HPDE6-E6E7 (cell line): ENCODE results near the gene ITPRID1.
"Not testable (repeated sequence)": the region's sequence is repeated elsewhere in the genome, so short reads cannot be mapped to it uniquely, and the experiment has no call there.

Source experiments
- DNase-seq: peaks from one replicate; pipeline ENCODE4 v3.0.0; 2011; ENCODE audit warnings: missing footprints; ENCODE audit errors: extremely low spot score

The ITPRID1 gene

DNA sequence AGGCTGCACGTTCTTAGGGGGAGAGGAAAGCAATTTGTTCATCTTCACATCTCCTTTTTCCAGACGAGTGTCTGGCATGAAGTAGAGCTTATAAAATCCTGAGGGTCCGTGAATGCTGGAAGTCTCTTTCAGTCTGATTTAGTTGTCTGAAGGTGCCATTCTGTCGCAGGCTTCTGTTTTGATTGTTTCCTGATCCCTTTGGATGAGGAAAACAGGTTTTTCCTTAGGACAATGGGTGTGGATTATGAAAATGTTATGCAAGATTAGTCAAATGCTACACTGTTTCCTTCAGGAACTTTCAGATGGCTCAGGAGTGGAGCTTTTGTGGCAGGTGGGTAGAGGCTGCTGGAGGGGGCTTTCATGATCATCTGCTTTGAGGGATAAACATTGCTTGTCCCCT is at the start of gene ITPRID1:
TSS of gene ITPRID1 (plus strand) at position 301 of the 400 bp plus-strand sequence. CDS start 38,935 bp downstream, outside the sequence.
- no peak for DNase-seq

DNA sequence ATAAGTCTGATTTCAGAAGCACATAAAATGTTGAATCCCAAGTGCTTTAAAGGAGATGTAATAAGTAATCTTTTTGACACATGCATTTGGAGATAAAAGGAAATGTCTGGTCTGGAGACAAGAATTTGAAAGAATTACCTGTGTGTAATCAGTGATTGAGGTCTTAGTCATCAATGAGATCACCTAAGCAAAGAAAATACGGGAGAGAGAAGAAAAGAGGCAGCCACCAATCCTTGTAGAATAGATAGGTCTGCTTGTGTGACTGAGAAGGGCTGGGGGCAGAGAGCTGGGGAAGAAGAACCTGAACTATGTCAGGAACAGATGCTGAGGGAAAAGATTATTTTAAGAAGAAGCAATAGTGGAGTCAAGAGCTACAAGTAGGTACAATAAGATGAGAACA is 49.3 kb upstream of the ITPRID1 start:
- peak; percentile 51 for DNase-seq

DNA sequence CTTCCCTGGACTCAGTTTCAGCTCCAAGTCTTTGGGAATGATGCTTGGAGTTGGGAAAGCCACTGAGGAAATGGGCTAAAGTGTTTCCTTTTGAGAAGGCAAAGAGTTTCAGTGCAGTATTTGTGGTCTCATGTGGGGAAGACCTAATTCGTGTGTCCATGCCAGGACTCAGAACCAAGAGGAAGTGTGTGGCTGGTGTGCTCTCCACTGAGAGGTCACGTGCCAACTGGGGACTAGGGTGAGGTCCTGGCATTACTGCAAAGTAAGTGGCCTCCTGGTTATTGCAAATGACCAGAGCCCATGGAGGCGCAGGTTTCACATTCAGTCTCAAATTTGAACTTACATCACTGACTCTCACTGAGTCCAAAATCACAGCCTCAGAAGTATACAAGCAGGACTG is 48.6 kb upstream of the ITPRID1 start:
- no peak for DNase-seq

DNA sequence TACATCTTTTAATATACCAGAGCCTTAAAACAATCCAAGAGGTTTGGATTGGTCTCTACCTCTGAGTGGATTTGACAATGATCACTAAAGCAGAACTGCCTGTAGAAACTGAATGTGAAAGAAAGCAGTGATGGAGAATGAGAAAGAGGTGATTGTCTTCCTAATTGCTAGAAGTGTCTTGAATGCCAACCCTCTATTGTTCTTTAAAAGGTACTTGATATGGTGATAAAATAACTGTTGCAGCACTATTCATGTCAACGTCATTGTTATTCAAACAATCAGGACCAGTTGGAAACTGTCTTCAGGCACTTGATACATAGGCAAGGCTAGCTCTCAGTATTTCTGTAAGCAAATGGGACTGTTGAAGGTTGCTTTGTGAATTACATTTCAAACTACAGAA is 47.9 kb upstream of the ITPRID1 start:
- no peak for DNase-seq

DNA sequence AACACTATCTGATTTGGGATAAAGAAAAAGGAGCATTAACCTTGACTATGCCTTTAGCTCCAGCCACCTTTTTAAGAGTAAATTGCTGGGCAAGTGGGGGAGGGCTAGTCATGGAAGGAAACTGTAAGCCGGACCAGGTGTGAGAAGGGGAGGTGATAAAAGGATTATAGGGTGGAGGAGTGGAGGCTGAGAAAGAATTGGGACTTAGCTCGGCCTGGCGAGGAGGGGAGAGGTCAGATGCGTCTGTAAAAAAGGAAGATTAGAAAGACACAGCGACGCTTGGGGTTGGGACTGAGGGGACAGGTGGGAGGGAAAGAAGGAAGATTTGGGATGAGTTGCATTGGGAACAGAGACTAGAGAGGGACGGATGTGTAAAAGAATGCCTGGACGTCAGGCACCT is 43.0 kb upstream of the ITPRID1 start:
- DNase-seq, result not testable (repeated sequence)

DNA sequence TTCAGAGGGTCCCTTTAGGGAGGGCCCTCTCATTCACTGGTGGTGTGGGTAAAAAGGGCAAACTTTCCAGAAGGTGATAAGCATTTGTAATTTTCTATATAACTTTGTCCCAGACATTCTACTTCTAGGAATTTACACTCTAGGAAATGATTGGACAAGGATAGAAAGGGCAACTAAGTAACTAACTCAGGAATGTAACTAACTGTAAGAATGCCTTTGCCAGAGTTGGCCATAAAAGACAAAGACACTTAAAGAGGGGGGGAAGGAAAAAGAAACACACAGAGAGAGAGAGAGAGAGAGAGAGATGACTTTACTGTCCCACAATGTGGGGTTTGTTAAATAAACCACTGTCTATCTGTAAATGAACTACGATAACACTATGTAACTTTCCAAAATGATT is 38.5 kb upstream of the ITPRID1 start:
- no peak for DNase-seq

DNA sequence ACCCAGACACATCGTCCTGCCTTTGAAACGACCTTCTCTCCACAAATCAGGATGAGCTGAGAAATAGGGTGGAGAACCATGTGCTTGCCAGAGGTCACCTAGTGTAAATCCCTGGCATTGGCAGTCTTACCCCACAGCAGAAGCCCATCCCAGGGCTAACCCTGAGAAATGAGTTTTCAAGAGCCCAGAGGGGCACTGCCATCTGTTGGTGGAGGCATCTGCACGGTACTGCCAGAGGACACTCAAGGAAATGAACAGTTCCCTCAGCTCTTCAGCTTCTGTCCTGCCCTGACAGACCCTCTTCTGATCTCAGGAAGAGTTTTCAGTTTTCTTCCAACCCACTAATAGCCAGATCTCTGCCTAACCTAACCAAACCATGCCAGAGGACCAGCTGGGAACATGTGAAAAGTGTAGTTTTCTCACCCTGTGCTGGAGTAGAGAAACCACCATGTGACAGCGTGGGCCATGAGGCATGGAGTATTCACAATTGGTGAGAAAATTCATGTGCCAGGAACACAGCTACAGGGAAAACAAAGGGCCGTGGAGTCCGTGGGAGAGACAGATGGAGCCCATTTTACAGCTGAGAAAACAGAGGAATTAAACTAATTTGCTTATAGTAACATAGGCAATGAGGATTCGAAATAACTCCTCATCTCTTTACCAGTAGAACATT is 37.7 kb upstream of the ITPRID1 start:
- DNase-seq, result no peak

DNA sequence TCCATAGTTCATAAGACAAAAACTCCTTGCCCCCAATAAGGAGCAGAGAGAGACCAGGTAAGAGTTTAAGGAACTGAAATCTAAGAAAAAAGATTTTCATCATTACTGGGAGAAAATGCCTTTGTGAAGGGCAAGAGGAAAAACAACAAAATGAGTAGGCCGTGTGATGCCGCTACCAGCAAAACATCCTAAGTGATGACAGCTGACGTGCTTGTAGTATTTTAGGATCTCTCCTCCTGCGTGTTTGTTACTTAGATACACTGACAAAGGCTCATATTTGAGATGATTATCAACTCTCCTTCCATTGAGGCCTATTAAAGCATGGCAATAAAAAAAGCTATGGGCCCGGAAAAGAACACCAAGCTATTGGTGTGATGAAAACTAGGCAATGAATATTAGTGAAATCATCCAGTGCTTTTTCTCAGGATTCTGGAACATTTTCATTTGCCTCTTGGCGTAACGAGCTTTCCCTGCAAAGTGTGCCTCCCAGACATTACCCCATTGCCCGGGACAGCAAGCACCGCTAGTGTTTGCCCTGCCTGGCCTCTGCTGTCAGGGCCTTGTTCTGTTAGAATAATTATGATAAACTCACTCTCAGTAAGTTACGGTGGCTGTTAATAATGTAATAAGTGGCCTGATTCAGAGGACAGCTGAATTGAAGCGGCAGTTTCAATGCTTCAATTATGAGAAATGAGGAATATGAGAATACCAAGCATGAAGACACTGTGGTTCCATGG is 36.8 kb upstream of the ITPRID1 start:
- no peak for DNase-seq

DNA sequence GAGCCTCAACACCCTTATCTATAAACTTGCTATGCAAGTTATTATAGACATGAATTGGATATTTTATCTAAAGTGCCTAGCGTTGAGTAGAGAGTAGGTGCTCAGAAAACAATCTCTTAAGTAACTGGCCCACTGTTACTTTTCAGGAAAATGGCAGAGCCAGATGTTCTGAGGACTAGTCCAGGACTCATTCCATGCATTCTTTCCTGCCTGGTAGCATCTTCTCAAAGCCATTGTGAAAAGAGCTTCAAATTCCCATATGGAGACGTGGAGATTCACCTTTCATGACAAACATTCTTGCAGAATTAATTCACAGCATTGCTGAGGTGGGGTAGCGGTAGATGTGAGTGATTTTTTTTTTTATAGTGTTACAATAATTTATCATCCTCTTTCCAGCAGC is 35.9 kb upstream of the ITPRID1 start:
- DNase-seq, result no peak

- no peak for DNase-seq
These were observed 35.2 kb upstream of the ITPRID1 start for GRCh38 chr7:31478721-31479120.

DNA sequence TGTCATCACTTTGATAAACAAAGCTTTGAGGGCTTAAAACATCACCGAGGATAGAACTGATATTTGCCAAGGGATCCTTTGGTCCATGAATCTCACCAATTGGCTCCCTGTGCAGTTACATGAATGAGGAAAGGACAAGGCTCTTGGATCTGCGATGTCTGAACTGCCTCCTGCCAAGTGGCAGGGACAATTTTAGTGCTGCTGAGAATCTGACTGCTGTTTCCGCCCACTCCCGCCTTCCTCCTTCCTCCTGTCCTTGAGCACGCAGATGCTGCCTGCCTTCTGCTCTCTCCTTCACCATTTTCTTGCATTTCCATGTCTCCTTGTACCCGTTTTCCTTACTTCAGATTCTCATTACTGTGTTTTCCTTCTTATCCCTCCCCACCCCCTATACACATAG is 26.8 kb upstream of the ITPRID1 start:
- no peak for DNase-seq

- DNase-seq, result no peak
These were observed 26.4 kb upstream of the ITPRID1 start for GRCh38 chr7:31487476-31487875.

GRCh38 chr7:31488562-31489203 is 25.2 kb upstream of the ITPRID1 start:
- DNase-seq, result peak; percentile 49

- no peak for DNase-seq
These were observed 23.0 kb upstream of the ITPRID1 start for GRCh38 chr7:31490796-31491314.

DNA sequence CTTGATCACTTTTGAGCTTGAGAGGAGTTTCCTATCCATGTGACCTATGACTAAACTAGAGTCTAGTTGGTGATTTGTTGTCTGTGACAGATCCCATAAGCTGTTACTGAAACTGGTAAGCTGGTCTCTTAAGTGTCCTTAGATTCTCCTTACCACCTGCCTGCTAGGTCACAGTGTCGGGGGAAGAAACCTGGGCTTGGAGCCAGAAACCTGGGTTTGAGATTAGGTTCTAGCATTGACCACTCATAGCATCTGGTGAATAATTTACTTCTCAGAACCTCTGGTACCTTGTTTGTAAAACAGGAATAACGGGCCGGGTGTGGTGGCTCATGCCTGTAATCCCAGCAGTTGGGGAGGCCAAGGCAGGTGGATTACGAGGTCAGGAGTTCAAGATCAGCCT is 21.8 kb upstream of the ITPRID1 start:
- no peak for DNase-seq

DNA sequence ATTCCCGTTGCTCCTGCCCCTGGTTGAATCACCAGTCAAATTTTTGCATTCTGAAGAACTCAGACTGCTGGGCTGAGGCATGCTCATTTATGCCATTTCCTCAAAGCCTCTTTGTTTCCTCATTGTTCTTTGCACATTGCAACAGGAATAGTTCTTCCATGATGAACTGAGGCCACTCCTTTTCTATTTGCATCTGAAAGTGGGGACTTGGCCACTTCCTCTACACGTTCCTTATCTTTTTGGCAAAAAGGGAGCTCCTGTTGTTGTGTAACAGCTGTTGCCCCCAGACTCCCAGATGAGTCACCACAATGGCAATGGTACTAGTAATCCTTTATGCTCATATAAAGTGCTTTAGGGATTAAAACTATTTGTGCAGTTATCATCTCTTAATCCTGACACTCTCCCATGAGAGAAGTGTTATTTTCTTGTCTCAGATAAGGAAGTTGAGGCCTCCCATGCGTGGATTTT is 20.1 kb upstream of the ITPRID1 start:
- DNase-seq, result peak; percentile 78

- no peak for DNase-seq
These were observed 19.5 kb upstream of the ITPRID1 start for GRCh38 chr7:31494421-31494820.

GRCh38 chr7:31495653-31496052 is 18.2 kb upstream of the ITPRID1 start:
- no peak for DNase-seq

DNA sequence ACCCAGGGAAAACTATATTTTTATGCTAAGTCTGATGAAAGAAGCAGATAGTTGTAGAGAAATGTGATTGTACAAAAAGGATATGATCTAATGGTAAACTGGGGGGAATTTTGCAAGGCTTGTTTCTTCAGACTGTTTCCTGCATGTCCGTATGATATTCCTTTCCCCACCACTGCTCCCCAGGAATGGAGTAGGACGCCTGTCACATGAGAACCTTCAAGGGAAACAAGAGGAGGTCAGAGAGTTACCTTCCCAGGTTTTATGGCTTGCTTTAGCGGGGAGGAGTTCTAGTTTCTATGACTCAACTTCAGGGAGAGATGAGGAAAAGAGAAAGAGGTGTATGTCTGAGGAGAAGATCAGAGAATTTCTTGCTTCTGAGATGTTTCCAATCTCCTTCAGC is 16.4 kb upstream of the ITPRID1 start:
- no peak for DNase-seq

GRCh38 chr7:31500656-31501055 is 13.2 kb upstream of the ITPRID1 start:
- DNase-seq, result no peak

DNA sequence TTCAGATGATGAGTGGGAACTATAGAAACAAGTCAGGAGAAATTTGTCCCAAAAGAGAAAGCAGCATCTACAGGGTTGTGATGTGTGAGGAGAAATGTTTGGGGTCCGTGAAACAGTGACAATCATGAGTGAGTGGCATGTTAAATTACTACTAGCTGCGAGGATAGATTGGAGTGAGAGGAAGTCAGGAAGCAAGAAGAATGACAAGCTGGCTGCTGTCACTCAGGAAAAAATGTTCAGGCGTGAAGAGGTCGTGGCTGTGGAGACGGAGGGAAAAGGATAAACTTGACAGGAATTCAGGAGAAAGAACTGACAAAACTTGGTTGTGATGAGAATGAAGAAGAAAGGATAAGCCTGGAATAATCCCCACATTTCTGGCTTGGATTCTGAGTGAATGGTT is 5.1 kb upstream of the ITPRID1 start:
- DNase-seq, result no peak

- no peak for DNase-seq
These were observed 1.7 kb upstream of the ITPRID1 start for GRCh38 chr7:31512166-31512565.
